Esophagus muscularis mucosa (tissue), 4 donors: ENCODE measurements around the gene HMGN3. TPM values are rescaled to one million over a fixed set of nuclear protein-coding genes. Genes with fewer than 3 reads are reported as not detected.
A peak's percentile ranks its signal among the peaks of the same experiment; 100 is the strongest.

Experiments
- DNase-seq: peaks from one replicate; pipeline ENCODE4 v3.0.0-alpha.2; 2017; ENCODE audit errors: extremely low spot score
- H3K27ac ChIP-seq, 4 donors: fragments of 200-600 bp; sonication (generic); replicated peaks in 1 of 4; 1 replicate in 3 of 4; 2 replicates in 1 of 4; pipeline ENCODE4 v1.5.1; 2016 to 2019; ENCODE audit warnings: mild to moderate bottlenecking in 1 of 4
- H3K27me3 ChIP-seq, 4 donors: fragments of 200-600 bp; sonication (generic); one replicate each; pipeline versions ENCODE4 v1.5.1 to v1.6.0; 2016 to 2019
- H3K36me3 ChIP-seq, 4 donors: fragments of 200-600 bp; sonication (generic); one replicate each; pipeline ENCODE4 v1.5.1; 2016 to 2019
- H3K4me1 ChIP-seq, 4 donors: fragments of 200-600 bp; sonication (generic); one replicate each; pipeline ENCODE4 v1.5.1; 2016 to 2019
- H3K4me3 ChIP-seq, 4 donors: fragments of 200-600 bp; sonication (generic); 1 replicate in 2 of 4; 2 replicates in 2 of 4; pipeline ENCODE4 v1.5.1; 2016 to 2019; ENCODE audit warnings: mild to moderate bottlenecking in 4 of 4, moderate library complexity in 1 of 4
- H3K9me3 ChIP-seq, 4 donors: fragments of 200-600 bp; sonication (generic); 1 replicate in 3 of 4; 2 replicates in 1 of 4; pipeline ENCODE4 v1.5.1; 2016 to 2019
- EP300 ChIP-seq: sonication (generic); formaldehyde crosslinking; IDR thresholded peaks from one replicate; pipeline ENCODE4 v1.6.1; 2017; ENCODE audit warnings: antibody characterized with exemption
- POLR2A ChIP-seq: fragments of 450-650 bp; IDR thresholded peaks from one replicate; pipeline ENCODE4 v1.6.1; 2017; ENCODE audit warnings: antibody characterized with exemption, moderate library complexity, mild to moderate bottlenecking, low read depth
- POLR2AphosphoS5 ChIP-seq, 2 donors: sonication (generic); formaldehyde crosslinking; IDR thresholded peaks; one replicate each; pipeline ENCODE4 v1.6.1; 2017; ENCODE audit warnings: antibody characterized with exemption in 2 of 2
- WGBS: methylation state at CpG from one replicate; pipeline ENCODE4 v1.1.5; 2018; 5-methylcytosine and 5-hydroxymethylcytosine counted together
- intact Hi-C: fragments of 100-400 bp; cut with DNase I; formaldehyde crosslinking; loops from one replicate; pipeline ENCODE4 v1.15.1; 2023
- total RNA-seq, 4 donors: library from RNA; depleted of rRNA; stranded (reverse); fragments of >200 nt; gene quantifications; one replicate each; pipeline versions ENCODE4 v1.1.0 to v1.2.1, GENCODE V29; 2016
- TF ChIP-seq, protein P1 (sequence below), 3 experiments: fragments of 200-600 bp in 2 of 3; fragments of 450-650 bp in 1 of 3; sonication (generic) in 2 of 3; IDR thresholded peaks; one replicate each; pipeline ENCODE4 v1.5.1; 2017 to 2019; ENCODE audit warnings: antibody characterized with exemption in 3 of 3, mild to moderate bottlenecking in 2 of 3, moderate library complexity in 1 of 3

Gene HMGN3
- 10 to 100 TPM; 27.6 to 61.0 (median 47.1) TPM for total RNA-seq

GRCh38 chr6:79234150-79235022 lies at the start of gene HMGN3:
HMGN3 (minus strand) TSS chr6:79234682.
- 3% methylated on average over 47 of the region's 51 CpGs for WGBS
- peaks cover 7 to 26% (median 21%) of the 10 kb centered on the region in 4 donors for H3K4me1 ChIP-seq
- no peaks in the 10 kb centered on the region for H3K36me3 ChIP-seq
- DNase-seq: peak; percentile 100
- TF ChIP-seq POLR2A (no peak), POLR2AphosphoS5 (IDR thresholded peaks at IDR 0.05) (peak; percentile 92 to 96), EP300 (no peak)
- TF ChIP-seq, protein P1, sequence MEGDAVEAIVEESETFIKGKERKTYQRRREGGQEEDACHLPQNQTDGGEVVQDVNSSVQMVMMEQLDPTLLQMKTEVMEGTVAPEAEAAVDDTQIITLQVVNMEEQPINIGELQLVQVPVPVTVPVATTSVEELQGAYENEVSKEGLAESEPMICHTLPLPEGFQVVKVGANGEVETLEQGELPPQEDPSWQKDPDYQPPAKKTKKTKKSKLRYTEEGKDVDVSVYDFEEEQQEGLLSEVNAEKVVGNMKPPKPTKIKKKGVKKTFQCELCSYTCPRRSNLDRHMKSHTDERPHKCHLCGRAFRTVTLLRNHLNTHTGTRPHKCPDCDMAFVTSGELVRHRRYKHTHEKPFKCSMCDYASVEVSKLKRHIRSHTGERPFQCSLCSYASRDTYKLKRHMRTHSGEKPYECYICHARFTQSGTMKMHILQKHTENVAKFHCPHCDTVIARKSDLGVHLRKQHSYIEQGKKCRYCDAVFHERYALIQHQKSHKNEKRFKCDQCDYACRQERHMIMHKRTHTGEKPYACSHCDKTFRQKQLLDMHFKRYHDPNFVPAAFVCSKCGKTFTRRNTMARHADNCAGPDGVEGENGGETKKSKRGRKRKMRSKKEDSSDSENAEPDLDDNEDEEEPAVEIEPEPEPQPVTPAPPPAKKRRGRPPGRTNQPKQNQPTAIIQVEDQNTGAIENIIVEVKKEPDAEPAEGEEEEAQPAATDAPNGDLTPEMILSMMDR (IDR thresholded peaks at IDR 0.05): peak in 2 of 3 experiments; percentile 25 to 27
- H3K27me3 ChIP-seq: no peaks in the 10 kb centered on the region
- intact Hi-C loops: loop anchor here (5.0 to 10.0 kb wide), 2 partner anchors 303 to 870 kb away; partner anchors contain the start of genes BCKDHB and LCA5
- H3K27ac ChIP-seq: peak within 1 kb of the TSS; percentile 91 to 95 (median 94)
- H3K4me3 ChIP-seq: peak within 1 kb of the TSS; percentile 72 to 96 (median 78)
- H3K9me3 ChIP-seq: no peaks in the 10 kb centered on the region

GRCh38 chr6:79280756-79281155 lies 46.3 kb upstream of the HMGN3 start:
- WGBS: 88% methylated on average over 1 of the region's 1 CpG
- DNase-seq: no peak
- H3K36me3 ChIP-seq: no peaks in the 10 kb centered on the region
- H3K27ac ChIP-seq: no peak overlapping the region
- H3K9me3 ChIP-seq: peaks cover 0 to 16% (median 4%) of the 10 kb centered on the region in 4 donors
- TF ChIP-seq POLR2A (no peak), POLR2AphosphoS5 (IDR thresholded peaks at IDR 0.05) (no peak)
- TF ChIP-seq, protein P1 (IDR thresholded peaks at IDR 0.05): no peak
- H3K27me3 ChIP-seq: no peaks in the 10 kb centered on the region
- no peak overlapping the region for H3K4me3 ChIP-seq
- intact Hi-C loops: no loop called here
- H3K4me1 ChIP-seq: peaks cover 0 to 10% (median 0%) of the 10 kb centered on the region in 4 donors

GRCh38 chr6:79277109-79277508 lies 42.6 kb upstream of the HMGN3 start:
- TF ChIP-seq POLR2AphosphoS5 (IDR thresholded peaks at IDR 0.05) (no peak), EP300 (no peak), POLR2A (no peak)
- TF ChIP-seq, protein P1 (IDR thresholded peaks at IDR 0.05): no peak
- no peaks in the 10 kb centered on the region for H3K36me3 ChIP-seq
- no peaks in the 10 kb centered on the region for H3K27me3 ChIP-seq
- peaks cover 0 to 10% (median 0%) of the 10 kb centered on the region in 4 donors for H3K4me1 ChIP-seq
- H3K27ac ChIP-seq: no peak overlapping the region
- DNase-seq: no peak
- H3K9me3 ChIP-seq: peaks cover 0 to 9% (median 4%) of the 10 kb centered on the region in 4 donors
- intact Hi-C loops: no loop called here
- H3K4me3 ChIP-seq: no peak overlapping the region

DNA sequence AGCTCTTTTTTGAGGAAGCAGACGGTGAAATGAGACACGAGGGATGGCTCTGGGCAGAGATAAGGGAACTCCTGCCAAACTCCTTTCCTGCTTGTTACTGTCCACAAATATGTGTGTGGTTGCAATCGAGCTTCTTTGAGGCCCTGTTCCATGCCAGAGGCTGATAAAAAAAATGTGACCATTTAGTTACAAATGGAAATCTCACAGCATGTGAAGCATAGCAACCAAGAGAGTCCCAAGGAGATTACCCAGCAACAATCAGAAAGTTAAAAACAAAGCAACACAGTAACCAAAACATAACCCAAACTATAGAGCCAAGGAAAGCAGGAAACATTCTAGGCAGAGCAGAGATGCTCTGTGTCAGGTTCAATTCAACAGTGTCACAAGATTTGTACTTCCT lies 35.4 kb upstream of the HMGN3 start:
- TF ChIP-seq POLR2AphosphoS5 (IDR thresholded peaks at IDR 0.05): no peak
- no peak for TF ChIP-seq EP300
- TF ChIP-seq, protein P1 (IDR thresholded peaks at IDR 0.05): no peak
- 0% methylated on average over 3 of the region's 3 CpGs for WGBS
- H3K27ac ChIP-seq: peak overlapping the region in 1 of 4 donors; percentile 6

More for the DNA sequence above, 35.4 kb upstream of the HMGN3 start:
- H3K4me3 ChIP-seq: no peak overlapping the region
- intact Hi-C loops: no loop called here
- peaks cover 0 to 13% (median 9%) of the 10 kb centered on the region in 4 donors for H3K4me1 ChIP-seq
- H3K9me3 ChIP-seq: no peaks in the 10 kb centered on the region
- H3K36me3 ChIP-seq: no peaks in the 10 kb centered on the region
- no peaks in the 10 kb centered on the region for H3K27me3 ChIP-seq
- no peak for DNase-seq
